SU-DHL-6 (cell line): ENCODE measurements around the gene SOX3.

ENCODE experiments used
- H2AFZ ChIP-seq: fragments of 200-600 bp; sonication (generic); 2 replicates; pipeline ENCODE4 v1.6.1; 2014; ENCODE audit warnings: low read depth, mild to moderate bottlenecking, moderate library complexity, mixed read lengths, antibody characterized with exemption, low read length; ENCODE audit not compliant: severe bottlenecking
- H3F3A ChIP-seq: fragments of 200-600 bp; shearing (Covaris generic); 2 replicates; pipeline ENCODE4 v1.6.0; 2016; ENCODE audit warnings: antibody characterized with exemption, mild to moderate bottlenecking; ENCODE audit not compliant: insufficient read depth
- H3K27ac ChIP-seq: fragments of 200-600 bp; sonication (generic); 2 replicates; pipeline ENCODE4 v1.5.1; 2016; ENCODE audit warnings: low read depth, mild to moderate bottlenecking, low read length, moderate library complexity, mixed read lengths
- H3K27me3 ChIP-seq: fragments of 200-600 bp; sonication (generic), shearing (Covaris generic); 2 replicates; pipeline ENCODE4 v1.6.0; 2014; ENCODE audit warnings: mild to moderate bottlenecking, low read length
- H3K36me3 ChIP-seq: fragments of 200-600 bp; sonication (generic); 2 replicates; pipeline ENCODE4 v1.6.1; 2014; ENCODE audit warnings: mild to moderate bottlenecking, low read length, mixed read lengths
- H3K4me2 ChIP-seq: fragments of 300-600, 200-600 bp; shearing (Covaris generic), sonication (generic); 2 replicates; pipeline ENCODE4 v1.6.0; 2014; ENCODE audit warnings: low read length, low read depth, mild to moderate bottlenecking; ENCODE audit not compliant: poor library complexity, severe bottlenecking
- H3K4me3 ChIP-seq: fragments of 200-600 bp; sonication (generic); 2 replicates; pipeline ENCODE4 v1.5.1; 2014; ENCODE audit warnings: antibody characterized with exemption, low read length, mild to moderate bottlenecking, mixed read lengths; ENCODE audit not compliant: insufficient read depth, poor library complexity, severe bottlenecking
- H3K79me2 ChIP-seq: fragments of 200-600 bp; sonication (generic); 2 replicates; pipeline ENCODE4 v1.6.1; 2014; ENCODE audit warnings: mild to moderate bottlenecking, low read length, moderate library complexity; ENCODE audit not compliant: insufficient read depth
- H3K9ac ChIP-seq: fragments of 200-600 bp; sonication (generic); 2 replicates; pipeline ENCODE4 v1.7.0; 2014; ENCODE audit warnings: mild to moderate bottlenecking, low read length
- H3K9me2 ChIP-seq: fragments of 200-600 bp; sonication (generic); replicated peaks from 2 replicates; pipeline ENCODE4 v1.6.1; 2014; ENCODE audit warnings: low read length; ENCODE audit not compliant: insufficient read depth
- H3K9me3 ChIP-seq: fragments of 200-600 bp; sonication (generic); 2 replicates; pipeline ENCODE4 v1.6.1; 2014; ENCODE audit warnings: low read length, mixed read lengths; ENCODE audit not compliant: insufficient read depth
- H4K20me1 ChIP-seq: fragments of 200-600 bp; sonication (generic); 2 replicates; pipeline ENCODE4 v1.6.1; 2014; ENCODE audit warnings: low read depth, mild to moderate bottlenecking, antibody characterized with exemption, low read length, moderate library complexity, mixed read lengths
- EZH2phosphoT487 ChIP-seq: fragments of 200-600 bp; sonication (generic), shearing (Covaris generic); conservative IDR thresholded peaks from 2 replicates; pipeline ENCODE4 v1.6.1; 2018; ENCODE audit warnings: mild to moderate bottlenecking, antibody characterized with exemption, low read length, moderate library complexity, mixed read lengths
- TF ChIP-seq, protein P1 (sequence below): fragments of 200-600 bp; sonication (generic); IDR thresholded peaks from one replicate; pipeline ENCODE4 v1.5.1; 2017; ENCODE audit warnings: antibody characterized with exemption, mild to moderate bottlenecking, low read length, moderate library complexity; ENCODE audit not compliant: insufficient read depth, poor library complexity, severe bottlenecking

SOX3 gene

DNA sequence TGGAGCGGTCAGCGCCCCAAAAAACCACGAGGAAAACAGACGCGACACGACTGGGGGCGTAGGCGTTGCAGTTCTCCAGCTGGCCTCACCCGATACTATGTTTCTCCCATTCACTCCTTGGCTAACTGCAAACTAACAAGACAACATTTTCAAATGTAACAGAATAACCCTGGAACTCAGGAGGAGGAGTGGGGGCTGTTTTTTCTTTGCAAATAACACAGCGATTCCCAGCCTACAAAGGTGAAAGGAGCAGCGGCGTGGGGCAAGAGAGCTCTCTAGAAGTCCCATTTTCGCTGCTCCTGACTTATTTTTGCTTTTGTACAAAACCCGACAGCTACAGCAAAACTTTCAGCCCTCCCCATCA lies 1.6 kb downstream of the SOX3 start:
- H3K9me2 ChIP-seq, result no peaks in the 10 kb centered on the region
- no peaks in the 10 kb centered on the region for H3K79me2 ChIP-seq
- TF ChIP-seq, protein P1, sequence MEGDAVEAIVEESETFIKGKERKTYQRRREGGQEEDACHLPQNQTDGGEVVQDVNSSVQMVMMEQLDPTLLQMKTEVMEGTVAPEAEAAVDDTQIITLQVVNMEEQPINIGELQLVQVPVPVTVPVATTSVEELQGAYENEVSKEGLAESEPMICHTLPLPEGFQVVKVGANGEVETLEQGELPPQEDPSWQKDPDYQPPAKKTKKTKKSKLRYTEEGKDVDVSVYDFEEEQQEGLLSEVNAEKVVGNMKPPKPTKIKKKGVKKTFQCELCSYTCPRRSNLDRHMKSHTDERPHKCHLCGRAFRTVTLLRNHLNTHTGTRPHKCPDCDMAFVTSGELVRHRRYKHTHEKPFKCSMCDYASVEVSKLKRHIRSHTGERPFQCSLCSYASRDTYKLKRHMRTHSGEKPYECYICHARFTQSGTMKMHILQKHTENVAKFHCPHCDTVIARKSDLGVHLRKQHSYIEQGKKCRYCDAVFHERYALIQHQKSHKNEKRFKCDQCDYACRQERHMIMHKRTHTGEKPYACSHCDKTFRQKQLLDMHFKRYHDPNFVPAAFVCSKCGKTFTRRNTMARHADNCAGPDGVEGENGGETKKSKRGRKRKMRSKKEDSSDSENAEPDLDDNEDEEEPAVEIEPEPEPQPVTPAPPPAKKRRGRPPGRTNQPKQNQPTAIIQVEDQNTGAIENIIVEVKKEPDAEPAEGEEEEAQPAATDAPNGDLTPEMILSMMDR, result no peak
- no peak for TF ChIP-seq EZH2phosphoT487
- H3K9me3 ChIP-seq, result no peaks in the 10 kb centered on the region
- no peaks in the 10 kb centered on the region for H3K36me3 ChIP-seq
- no peaks in the 10 kb centered on the region for H3F3A ChIP-seq
- no peak overlapping the region for H3K4me3 ChIP-seq
- H3K27me3 ChIP-seq, result no peaks in the 10 kb centered on the region
- no peak overlapping the region for H3K9ac ChIP-seq
- H4K20me1 ChIP-seq, result no peaks in the 10 kb centered on the region
- no peak overlapping the region for H3K4me2 ChIP-seq
- no peak overlapping the region for H3K27ac ChIP-seq
- H2AFZ ChIP-seq, result no peak overlapping the region

DNA sequence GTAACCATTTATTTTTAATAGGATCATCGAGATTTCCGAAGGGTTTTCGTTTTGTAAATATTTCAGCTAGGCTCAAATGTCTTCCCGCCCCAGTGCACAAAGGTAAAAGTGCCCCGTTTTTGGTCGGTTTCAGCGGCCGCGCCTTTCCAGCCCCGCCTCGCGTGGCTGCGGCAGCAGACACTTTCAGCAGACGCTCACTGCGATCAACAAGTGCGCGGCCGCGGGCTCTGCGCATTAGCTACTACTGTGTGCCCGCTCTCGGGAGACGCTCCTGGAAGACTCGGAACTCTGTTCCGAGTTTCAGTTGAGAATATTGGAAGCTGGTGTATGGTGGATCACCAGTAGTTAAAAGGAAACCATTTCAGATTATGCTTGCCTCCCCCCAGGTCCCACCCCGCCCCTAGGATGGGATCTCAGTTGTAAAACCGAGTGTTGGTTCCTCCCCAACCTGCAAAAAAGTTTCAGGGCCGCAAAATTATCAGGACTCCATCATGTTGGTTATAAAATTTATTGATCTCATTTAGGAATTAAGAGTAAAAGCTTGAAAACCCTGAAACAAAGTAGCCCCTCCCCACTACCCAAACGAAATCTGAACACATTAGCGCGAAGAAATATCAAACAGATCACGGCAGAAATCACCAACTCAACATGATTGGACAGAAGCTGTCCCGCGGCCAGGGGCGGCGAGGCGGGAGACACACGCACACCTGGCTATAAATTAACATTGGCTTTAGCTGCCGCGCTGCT lies 2.2 kb downstream of the SOX3 start:
- no peak for TF ChIP-seq EZH2phosphoT487
- TF ChIP-seq, protein P1, result no peak
- Histone ChIP-seq H4K20me1 (no peaks in the 10 kb centered on the region), H3K9ac (no peak overlapping the region), H3K4me3 (no peak overlapping the region), H3K27me3 (no peaks in the 10 kb centered on the region), H3K36me3 (no peaks in the 10 kb centered on the region), H3K4me2 (no peak overlapping the region), H3K27ac (no peak overlapping the region), H3K9me3 (no peaks in the 10 kb centered on the region), H3F3A (no peaks in the 10 kb centered on the region), H3K9me2 (no peaks in the 10 kb centered on the region), H2AFZ (no peak overlapping the region), H3K79me2 (no peaks in the 10 kb centered on the region)

DNA sequence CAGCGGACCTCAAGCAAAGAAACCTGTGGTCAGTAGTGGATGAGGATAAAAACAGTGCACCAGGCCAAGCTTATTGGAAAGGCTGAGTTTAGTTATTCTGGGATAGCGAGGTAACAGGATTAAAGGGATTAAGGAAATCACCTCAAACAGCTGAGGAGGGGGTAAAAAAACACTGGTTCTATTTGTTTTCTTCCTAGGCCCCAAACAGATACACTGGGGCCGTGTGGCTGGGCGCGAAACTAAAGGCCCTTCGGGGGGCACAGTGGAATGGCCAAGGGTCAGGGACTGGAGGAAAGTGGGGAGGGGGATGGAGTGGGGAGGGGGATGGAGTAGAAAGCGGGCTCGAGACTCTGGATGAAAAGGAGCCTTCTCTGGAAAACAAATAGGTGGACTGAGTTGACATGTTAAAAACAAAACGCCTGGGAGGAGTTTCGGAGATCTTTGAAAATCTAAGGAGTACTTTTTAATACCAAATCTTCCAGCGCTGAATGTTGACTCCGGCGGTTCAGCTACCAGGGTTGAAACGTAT lies 2.9 kb downstream of the SOX3 start:
- Histone ChIP-seq H3K9ac (no peak overlapping the region), H3K4me3 (no peak overlapping the region), H3K27me3 (no peaks in the 10 kb centered on the region), H3K79me2 (no peaks in the 10 kb centered on the region), H3K9me3 (no peaks in the 10 kb centered on the region), H3K4me2 (no peak overlapping the region), H4K20me1 (no peaks in the 10 kb centered on the region), H3K9me2 (no peaks in the 10 kb centered on the region), H3K27ac (no peak overlapping the region), H3F3A (no peaks in the 10 kb centered on the region), H2AFZ (no peak overlapping the region), H3K36me3 (no peaks in the 10 kb centered on the region)
- TF ChIP-seq EZH2phosphoT487, result no peak
- TF ChIP-seq, protein P1, result no peak
